K562 (cell line): Measurements from ENCODE around the gene LINGO4. TPM values are rescaled to one million over a fixed set of nuclear protein-coding genes. Genes with fewer than 3 reads are reported as not detected.

Experiments used
- ATAC-seq: fragments of 200-7000 bp; cut with Tn5 transposase; 3 replicates; pipeline ENCODE4 v1.9.1; 2020; ENCODE audit warnings: moderate library complexity
- BruUV-seq: library from RNA; stranded (reverse); fragments of 400-500 nt; replicated peaks from 2 replicates; lab custom pipeline; 2021; lab: Mats Ljungman, UMichigan
- CTCF ChIA-PET: fragments of 300-600 bp; formaldehyde crosslinking; extraction: SDS; loops from one replicate; lab custom pipeline; 2021; ENCODE audit warnings: low intra/inter-chr PET ratio; lab: Yijun Ruan, JAX
- POLR2A ChIA-PET: fragments of 300-600, 350-650 bp; sonication (Branson Sonifier 250); formaldehyde crosslinking; extraction: SDS; loops from one replicate; lab custom pipeline; 2021; ENCODE audit warnings: antibody characterized with exemption, inconsistent platforms; lab: Yijun Ruan, JAX
- DNase-seq, 4 experiments: peaks; one replicate each; pipeline versions ENCODE4 v3.0.0 to v3.0.0-alpha.2; 2011 to 2018; ENCODE audit warnings: low spot score in 3 of 4, mixed read lengths in 3 of 4; ENCODE audit errors: extremely low read depth in 1 of 4
- FAIRE-seq: peaks from 2 replicates; lab custom pipeline; 2011; peaks lifted over from hg19 to GRCh38; lab: Jason Lieb, UNC
- H2AFZ ChIP-seq: 2 replicates; pipeline ENCODE4 v1.6.0; 2011; ENCODE audit warnings: low read depth, low read length, control low read depth, inconsistent platforms
- H3K27ac ChIP-seq: fragments of 200-600 bp; 3 replicates; pipeline ENCODE4 v1.8.0; 2011; ENCODE audit warnings: low read depth, mild to moderate bottlenecking, control low read depth, inconsistent platforms, low read length, moderate library complexity, mixed read lengths; ENCODE audit errors: extremely low read depth
- H3K27me3 ChIP-seq, 2 experiments: fragments of 300-600 bp in 1 of 2; 2 replicates in 1 of 2; 3 replicates in 1 of 2; pipeline versions ENCODE4 v1.6.0 to v1.8.0; 2011; ENCODE audit warnings: inconsistent platforms in 2 of 2, low read length in 2 of 2, mild to moderate bottlenecking in 1 of 2, mixed read lengths in 1 of 2, moderate library complexity in 1 of 2; ENCODE audit not compliant: control insufficient read depth in 2 of 2, insufficient read depth in 2 of 2
- H3K36me3 ChIP-seq: fragments of 300-600 bp; 3 replicates; pipeline ENCODE4 v1.8.0; 2011; ENCODE audit warnings: mild to moderate bottlenecking, low read length, inconsistent platforms; ENCODE audit not compliant: control insufficient read depth, insufficient read depth
- H3K4me1 ChIP-seq, 2 experiments: fragments of 200-600 bp in 1 of 2; replicated peaks in 1 of 2; 2 replicates in 1 of 2; 3 replicates in 1 of 2; pipeline versions ENCODE4 v1.5.1 to v1.8.0; 2011; ENCODE audit warnings: inconsistent platforms in 2 of 2, low read length in 2 of 2, mild to moderate bottlenecking in 1 of 2, mixed read lengths in 1 of 2, moderate library complexity in 1 of 2; ENCODE audit not compliant: control insufficient read depth in 2 of 2, insufficient read depth in 2 of 2
- H3K4me2 ChIP-seq: 2 replicates; pipeline ENCODE4 v1.6.1; 2011; ENCODE audit warnings: low read length, control low read depth, inconsistent platforms, mixed read lengths; ENCODE audit not compliant: insufficient read depth
- H3K4me3 ChIP-seq: fragments of 200-600 bp; sonication (generic), shearing (Covaris generic); 2 replicates; pipeline ENCODE4 v1.5.1; 2016; ENCODE audit warnings: control low read depth, inconsistent platforms
- H3K79me2 ChIP-seq: fragments of 200-600 bp; 3 replicates; pipeline ENCODE4 v1.8.0; 2011; ENCODE audit warnings: low read length, inconsistent platforms; ENCODE audit not compliant: control insufficient read depth, insufficient read depth
- H3K9ac ChIP-seq, 2 experiments: 2 replicates each; pipeline versions ENCODE4 v1.6.0 to v1.6.1; 2011; ENCODE audit warnings: low read depth in 2 of 2, low read length in 2 of 2, control low read depth in 1 of 2, inconsistent platforms in 1 of 2, mild to moderate bottlenecking in 1 of 2, mixed read lengths in 1 of 2; ENCODE audit not compliant: insufficient read depth in 1 of 2
- H3K9me1 ChIP-seq: one replicate; pipeline ENCODE4 v1.6.0; 2011; ENCODE audit warnings: inconsistent platforms, mild to moderate bottlenecking, low read length, moderate library complexity; ENCODE audit not compliant: control insufficient read depth, insufficient read depth
- H3K9me3 ChIP-seq: replicated peaks from 2 replicates; pipeline ENCODE4 v1.5.1; 2011; ENCODE audit warnings: low read depth, low read length, inconsistent platforms; ENCODE audit not compliant: control insufficient read depth, insufficient read depth
- H4K20me1 ChIP-seq: replicated peaks from 2 replicates; pipeline ENCODE4 v1.6.1; 2011; ENCODE audit warnings: low read length, inconsistent platforms, mixed read lengths; ENCODE audit not compliant: control insufficient read depth, insufficient read depth
- FOXP1 ChIP-seq: sonication (generic); formaldehyde crosslinking; IDR thresholded peaks from 2 replicates; pipeline ENCODE4 v1.8.0; 2022; ENCODE audit warnings: mild to moderate bottlenecking, missing genetic modification reagents
- LCOR ChIP-seq: sonication (generic); formaldehyde crosslinking; IDR thresholded peaks from 2 replicates; pipeline ENCODE4 v1.8.0; 2022; ENCODE audit warnings: mild to moderate bottlenecking, missing genetic modification reagents
- MECOM ChIP-seq: fragments of 250-450 bp; sonication (Bioruptor Pico); IDR thresholded peaks from 2 replicates; pipeline ENCODE4 v1.8.0; 2022; ENCODE audit warnings: inconsistent platforms
- NEUROD1 ChIP-seq: fragments of 150-350 bp; IDR thresholded peaks from 2 replicates; pipeline ENCODE4 v1.6.1; 2014; ENCODE audit warnings: borderline replicate concordance, low read length, low read depth; ENCODE audit not compliant: partially characterized antibody
- NFE2 ChIP-seq: IDR thresholded peaks from 2 replicates; pipeline ENCODE4 v1.6.1; 2014; ENCODE audit warnings: antibody characterized with exemption, low read depth
- OTX1 ChIP-seq: fragments of 450-650 bp; formaldehyde crosslinking; IDR thresholded peaks from 2 replicates; pipeline ENCODE4 v1.4.0; 2022; ENCODE audit warnings: mild to moderate bottlenecking
- ZHX1 ChIP-seq: fragments of 150-350 bp; conservative IDR thresholded peaks from 2 replicates; pipeline ENCODE4 v1.6.1; 2014; ENCODE audit warnings: low read length
- WGBS: fragments of 100-300 bp; shearing (Covaris generic); methylation state at CpG from one replicate; pipeline ENCODE4 v1.1.6; 2016; ENCODE audit warnings: low coverage, mixed read lengths; ENCODE audit not compliant: insufficient coverage; ENCODE audit errors: missing lambda C conversion rate; 5-methylcytosine and 5-hydroxymethylcytosine counted together
- in situ Hi-C: fragments of 300-500 bp; cut with MboI; formaldehyde crosslinking; loops from 4 replicates; pipeline ENCODE4 v1.15.0; 2018; ENCODE audit warnings: inconsistent platforms, mixed read lengths
- intact Hi-C: fragments of 100-400 bp; cut with micrococcal nuclease; formaldehyde crosslinking; loops from 2 replicates; pipeline ENCODE4 v1.14.2; 2022
- polyA plus RNA-seq, 8 experiments: library from polyadenylated mRNA; depleted of rRNA in 4 of 8; stranded (reverse) in 5 of 8; unstranded in 3 of 8; fragments of >200 nt; fragmentation: Nextera tagmentation in 2 of 8; fragmentation: Illumina TruSeq in 1 of 8; extraction: Ambion mirVana in 2 of 8; extraction: Trizol in 1 of 8; gene quantifications; 2 replicates each; pipeline versions ENCODE4 v1.2.1 to v1.2.3, GENCODE V29; 2011 to 2014; ENCODE audit warnings: inconsistent platforms in 1 of 8, missing spikeins in 1 of 8
- total RNA-seq, 7 experiments: library from RNA; depleted of rRNA in 6 of 7; stranded (reverse); fragments of >200 nt in 6 of 7; fragmentation: Illumina TruSeq in 2 of 7; extraction: Trizol in 2 of 7; gene quantifications; 2 replicates each; pipeline versions ENCODE4 v1.2.1 to v1.2.3, GENCODE V29; 2011 to 2021; ENCODE audit warnings: low replicate concordance in 1 of 7

LINGO4 gene
- total and polyA plus RNA-seq, 9 of the 15 experiments (the other 6 are each of a cell fraction or from before 2014, with no cell fraction given), result not detected

GRCh38 chr1:151776665-151777062 is 28.6 kb downstream of the LINGO4 start:
- no peak for FAIRE-seq
- in situ Hi-C loops, result no loop called here
- 91% methylated on average over 3 of the region's 3 CpGs for WGBS

More at GRCh38 chr1:151776665-151777062, 28.6 kb downstream of the LINGO4 start:
- no peak overlapping the region for H3K9ac ChIP-seq
- CTCF ChIA-PET, result no interaction called here
- H3K9me3 ChIP-seq, result 0 out of 2 replicates have a peak, but pooled peaks cover 2% of the 10 kb centered on the region
- no peaks in the 10 kb centered on the region for H3K79me2 ChIP-seq
- H3K9me1 ChIP-seq, result no peaks in the 10 kb centered on the region
- H3K27ac ChIP-seq, result no peak overlapping the region; the same call in 2 of the 3 replicates
- no peak overlapping the region for H3K4me3 ChIP-seq
- peaks cover 21 to 38% of the 10 kb centered on the region in 2 experiments for H3K4me1 ChIP-seq
- peak overlapping the region; percentile 57; the same call in 1 of the 2 replicates for H3K4me2 ChIP-seq
- DNase-seq (no peak), ATAC-seq (no peak)
- intact Hi-C loops, result no loop called here
- H3K27me3 ChIP-seq, result no peaks in the 10 kb centered on the region
- 0 out of 2 replicates have a peak, but pooled peaks cover 2% of the 10 kb centered on the region for H4K20me1 ChIP-seq
- POLR2A ChIA-PET, result interaction anchor here (0.6 to 1.4 kb wide), 5 partner anchors 12 to 26 kb away, joined by 3 to 4 read pairs (median 3); no protein-coding TSS in a partner anchor
- TF ChIP-seq NEUROD1, result no peak
- no peak for TF ChIP-seq FOXP1
- no peak for TF ChIP-seq OTX1 (CRISPR knock-in tag)
- TF ChIP-seq LCOR (CRISPR knock-in tag), result no peak
- no peak for TF ChIP-seq ZHX1
- TF ChIP-seq MECOM (CRISPR knock-in tag), result no peak
- TF ChIP-seq NFE2, result no peak
- TF ChIP-seq, all 486 proteins: peak for 0
- Histone ChIP-seq H3K36me3 (peaks cover 10% of the 10 kb centered on the region; the same call in 2 of the 3 replicates), H2AFZ (no peak overlapping the region; the same call in 1 of the 2 replicates)
- BruUV-seq, result no TSS peak
